ENCODE results near the gene DUSP22.

DUSP22 gene

GRCh38 chr6:334536-335510, 42.5 kb downstream of the DUSP22 start:
- no peak for TF ChIP-seq CTCF (conservative IDR thresholded peaks at IDR 0.05)
- no peak overlapping the region for H3K27ac ChIP-seq

GRCh38 chr6:335572-335971, 43.3 kb downstream of the DUSP22 start:
- TF ChIP-seq CTCF (conservative IDR thresholded peaks at IDR 0.05), result no peak
- H3K27ac ChIP-seq, result no peak overlapping the region

- H3K27ac ChIP-seq, result no peak overlapping the region
- TF ChIP-seq CTCF (conservative IDR thresholded peaks at IDR 0.05), result no peak
Observed at GRCh38 chr6:336159-337114, 44.1 kb downstream of the DUSP22 start.

- no peak overlapping the region for H3K27ac ChIP-seq
- TF ChIP-seq CTCF (conservative IDR thresholded peaks at IDR 0.05), result no peak
Observed at GRCh38 chr6:337805-338368, 45.6 kb downstream of the DUSP22 start.

- no peak overlapping the region for H3K27ac ChIP-seq
- no peak for TF ChIP-seq CTCF (conservative IDR thresholded peaks at IDR 0.05)
Observed at GRCh38 chr6:338815-339262, 46.6 kb downstream of the DUSP22 start.

GRCh38 chr6:339480-339879, 47.2 kb downstream of the DUSP22 start:
- no peak overlapping the region for H3K27ac ChIP-seq
- TF ChIP-seq CTCF (conservative IDR thresholded peaks at IDR 0.05), result no peak
